Panc1 (cell line): ENCODE measurements around the gene PXN. TPM values are rescaled to one million over a fixed set of nuclear protein-coding genes. Genes with fewer than 3 reads are reported as not detected.
"Not testable (repeated sequence)": the region's sequence is repeated elsewhere in the genome, so short reads cannot be mapped to it uniquely, and the experiment has no call there.

ENCODE experiments used
- ATAC-seq: fragments of 200-7000 bp; cut with Tn5 transposase; 2 replicates; pipeline ENCODE4 v1.9.1; 2020; ENCODE audit warnings: mild to moderate bottlenecking, moderate library complexity
- BruUV-seq: library from RNA; stranded (reverse); fragments of 400-500 nt; replicated peaks from 2 replicates; lab custom pipeline; 2021; lab: Mats Ljungman, UMichigan
- CTCF ChIA-PET: fragments of 300-600 bp; sonication (Branson Sonifier 250); formaldehyde crosslinking; loops from one replicate; lab custom pipeline; 2022; ENCODE audit warnings: antibody characterized with exemption; lab: Charles Lee
- POLR2A ChIA-PET: fragments of 300-600 bp; sonication (Branson Sonifier 250); formaldehyde crosslinking; loops from one replicate; lab custom pipeline; 2022; ENCODE audit warnings: antibody characterized with exemption; lab: Charles Lee
- DNase-seq: peaks from one replicate; pipeline ENCODE4 v3.0.0-alpha.2; 2010; ENCODE audit warnings: low read depth, low spot score
- H3K27ac ChIP-seq: 2 replicates; pipeline ENCODE4 v1.5.1; 2011; ENCODE audit warnings: mild to moderate bottlenecking, low read length, inconsistent platforms
- H3K27me3 ChIP-seq: fragments of 200-500 bp; sonication (Bioruptor generic); 2 replicates; pipeline ENCODE4 v1.6.0; 2014; ENCODE audit warnings: low read length, inconsistent platforms; ENCODE audit not compliant: control insufficient read depth, insufficient read depth
- H3K36me3 ChIP-seq: fragments of 200-500 bp; sonication (Bioruptor generic); 2 replicates; pipeline ENCODE4 v1.5.1; 2014; ENCODE audit warnings: inconsistent platforms, mild to moderate bottlenecking, low read length, moderate library complexity; ENCODE audit not compliant: control insufficient read depth, insufficient read depth
- H3K4me1 ChIP-seq: 2 replicates; pipeline ENCODE4 v1.5.1; 2011; ENCODE audit warnings: inconsistent platforms, mild to moderate bottlenecking, low read length, moderate library complexity; ENCODE audit not compliant: control insufficient read depth, insufficient read depth
- H3K4me3 ChIP-seq, 2 experiments: 2 replicates each; pipeline ENCODE4 v1.5.1; 2011 to 2012; ENCODE audit warnings: low read depth in 2 of 2, low read length in 2 of 2, mild to moderate bottlenecking in 2 of 2, inconsistent platforms in 1 of 2, moderate library complexity in 1 of 2
- H3K9me3 ChIP-seq: fragments of 200-500 bp; sonication (Bioruptor generic); 2 replicates; pipeline ENCODE4 v1.5.1; 2014; ENCODE audit warnings: low read depth, mild to moderate bottlenecking, inconsistent platforms, low read length, moderate library complexity; ENCODE audit not compliant: control insufficient read depth, insufficient read depth
- CTCF ChIP-seq: fragments of 450-650 bp; IDR thresholded peaks from 2 replicates; pipeline ENCODE4 v1.5.1; 2017; ENCODE audit warnings: mild to moderate bottlenecking
- POLR2AphosphoS5 ChIP-seq: IDR thresholded peaks from 2 replicates; pipeline ENCODE4 v1.6.1; 2012; ENCODE audit warnings: mild to moderate bottlenecking, low read depth, low read length, moderate library complexity
- REST ChIP-seq, 2 experiments: IDR thresholded peaks; 2 replicates each; pipeline ENCODE4 v1.6.1; 2011 to 2012; ENCODE audit warnings: low read depth in 2 of 2, control low read depth in 1 of 2, low read length in 1 of 2, mild to moderate bottlenecking in 1 of 2, moderate library complexity in 1 of 2; ENCODE audit not compliant: insufficient read depth in 1 of 2
- SIN3A ChIP-seq: IDR thresholded peaks from 2 replicates; pipeline ENCODE4 v1.6.1; 2012; ENCODE audit warnings: low read depth, mild to moderate bottlenecking, low read length, moderate library complexity, borderline replicate concordance; ENCODE audit not compliant: insufficient read depth
- TCF7L2 ChIP-seq: IDR thresholded peaks from 2 replicates; pipeline ENCODE4 v1.6.1; 2011; ENCODE audit warnings: mild to moderate bottlenecking, low read depth, low read length, inconsistent platforms
- in situ Hi-C: cut with HindIII; loops from 2 replicates; pipeline ENCODE4 v1.10.0; 2016; ENCODE audit warnings: low sequenced_read_pairs, low pct_unique_long_range_greater_than_20kb
- intact Hi-C: fragments of 100-400 bp; cut with micrococcal nuclease; formaldehyde crosslinking; loops from one replicate; pipeline ENCODE4 v1.10.0; 2022; ENCODE audit not compliant: unreplicated experiment
- total RNA-seq: library from RNA; stranded (reverse); gene quantifications from one replicate; pipeline ENCODE4 v1.2.1, GENCODE V29; 2021; ENCODE audit not compliant: unreplicated experiment

The PXN gene
- total RNA-seq, 1 experiment from 2014 or later: 484 TPM

- Histone ChIP-seq H3K36me3 (no peaks in the 10 kb centered on the region), H3K9me3 (no peaks in the 10 kb centered on the region), H3K4me1 (peaks cover 96% of the 10 kb centered on the region), H3K27me3 (no peaks in the 10 kb centered on the region), H3K27ac (peak overlapping the region; percentile 100), H3K4me3 (no peak overlapping the region)
- BruUV-seq: no TSS peak
- ChIA-PET POLR2A (interaction anchor here (1.7 kb wide), 1 partner anchor 11 kb away, joined by 11 read pairs; no protein-coding TSS in a partner anchor), CTCF (interaction anchor here (1.0 to 1.1 kb wide), 2 partner anchors 10 kb away, joined by 5 to 6 read pairs; no protein-coding TSS in a partner anchor)
- ATAC-seq (no peak), DNase-seq (no peak)
- TF ChIP-seq POLR2AphosphoS5 (no peak), REST (IDR thresholded peaks at IDR 0.05; ENCODE audit: insufficient read depth in 1 of 2, low read depth in 2 of 2, low read length in 1 of 2) (no peak), TCF7L2 (no peak), CTCF (no peak), SIN3A (no peak)
- intact Hi-C loops: no loop called here
- in situ Hi-C loops: no loop called here
These were observed 27.3 kb downstream of the PXN start for GRCh38 chr12:120238217-120238616.

- Histone ChIP-seq H3K36me3 (no peaks in the 10 kb centered on the region), H3K27ac (peak overlapping the region; percentile 100), H3K4me3 (no peak overlapping the region), H3K4me1 (peaks cover 96% of the 10 kb centered on the region), H3K27me3 (no peaks in the 10 kb centered on the region), H3K9me3 (no peaks in the 10 kb centered on the region)
- BruUV-seq: no TSS peak
- TF ChIP-seq REST (IDR thresholded peaks at IDR 0.05; ENCODE audit: insufficient read depth in 1 of 2, low read depth in 2 of 2, low read length in 1 of 2) (no peak), SIN3A (no peak), POLR2AphosphoS5 (no peak), TCF7L2 (no peak), CTCF (no peak)
- in situ Hi-C loops: no loop called here
- intact Hi-C loops: no loop called here
- DNase-seq (no peak), ATAC-seq (no peak)
- CTCF ChIA-PET: interaction anchor here (1.0 kb wide), 1 partner anchor 9 kb away, joined by 5 read pairs; no protein-coding TSS in a partner anchor
- POLR2A ChIA-PET: interaction anchor here (0.6 to 1.7 kb wide), 2 partner anchors 12 to 35 kb away, joined by 4 to 11 read pairs; no protein-coding TSS in a partner anchor
These were observed 28.0 kb downstream of the PXN start for GRCh38 chr12:120237360-120238171.

GRCh38 chr12:120236809-120237208 lies 28.7 kb downstream of the PXN start:
- ATAC-seq, intact Hi-C loops, H3K9me3 ChIP-seq, H3K36me3 ChIP-seq, H3K27me3 ChIP-seq, DNase-seq, BruUV-seq, in situ Hi-C loops, H3K4me3 ChIP-seq: not testable (repeated sequence)
- H3K27ac ChIP-seq: peak overlapping the region; percentile 100
- peaks cover 96% of the 10 kb centered on the region for H3K4me1 ChIP-seq
- POLR2A ChIA-PET: interaction anchor here (0.6 to 1.7 kb wide), 3 partner anchors 12 to 41 kb away, joined by 3 to 11 read pairs (median 10); no protein-coding TSS in a partner anchor
- CTCF ChIA-PET: interaction anchor here (0.6 to 1.2 kb wide), 3 partner anchors 9 to 16 kb away, joined by 3 to 9 read pairs (median 6); no protein-coding TSS in a partner anchor
